ENCODE results near the gene EMX1. TPM values are rescaled to one million over a fixed set of nuclear protein-coding genes. Genes with fewer than 3 reads are reported as not detected.

Gene EMX1
- polyA plus RNA-seq = 0.22 TPM
- long read RNA-seq, donor 1 = 0 reads
- long read RNA-seq, donor 2, partial matches to known transcripts = 0 of 1 reads
- long read RNA-seq, donor 2, other reads (novel, unspliced or antisense) = 0 of 1 reads
- long read RNA-seq, donor 3 = 0 reads
- long read RNA-seq, donor 4 = 0 reads
- long read RNA-seq, donor 5 = 0 reads
- long read RNA-seq, donor 6 = 0 reads
- long read RNA-seq, donor 7, partial matches to known transcripts = 0 of 2 reads
- long read RNA-seq, donor 7, other reads (novel, unspliced or antisense) = 0 of 2 reads
- long read RNA-seq, donor 8 = 0 reads
- long read RNA-seq, donor 9 = 0 reads
- long read RNA-seq, donor 10 = 0 reads
- long read RNA-seq, donor 11 = 0 reads

DNA sequence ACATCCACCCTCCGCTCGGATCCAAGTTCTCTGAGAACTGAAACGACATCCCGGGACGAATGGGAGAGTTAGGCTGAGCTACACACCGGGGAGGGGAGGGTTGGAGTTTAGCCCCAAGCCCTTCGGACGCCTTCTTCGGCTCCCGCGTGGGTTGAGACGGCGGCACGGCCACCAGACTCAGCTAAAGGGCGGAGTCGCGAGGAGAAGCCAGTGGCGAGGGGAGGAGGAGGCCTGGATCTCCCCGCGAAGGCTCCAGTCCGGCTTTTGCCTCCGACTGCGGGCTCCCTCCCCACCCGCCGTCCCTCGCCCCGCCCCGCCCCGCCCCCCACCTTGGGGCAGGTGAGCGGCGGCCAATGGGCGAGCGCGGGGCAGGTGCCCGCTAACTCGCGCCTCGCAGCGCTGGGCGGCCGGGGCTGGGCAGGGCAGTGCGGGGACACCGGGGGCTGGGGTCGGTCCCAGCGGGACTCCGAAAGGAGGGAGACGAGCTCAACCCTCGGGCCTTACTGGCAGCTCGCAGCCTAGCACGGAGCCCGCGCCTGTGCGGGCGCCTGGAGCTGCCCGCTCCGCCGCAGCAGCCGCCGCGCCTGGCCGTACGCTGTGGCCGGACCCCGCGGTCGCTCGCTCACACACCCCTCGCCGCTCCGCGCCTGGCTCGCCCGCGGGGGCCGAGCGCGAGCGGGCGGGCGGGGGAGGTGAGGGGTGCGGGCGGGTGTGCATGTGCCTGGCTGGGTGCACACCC lies at the start of gene EMX1:
EMX1 (plus strand) TSS at position 382 of the 739 bp plus-strand sequence; CDS start at position 716, 334 bp downstream.
- H3K4me3 ChIP-seq (ENCODE audit: low read length) = peak within 1 kb of the TSS; percentile 40
- peak; percentile 54 to 84 for DNase-seq
- H3K27me3 ChIP-seq (ENCODE audit: control insufficient read depth, insufficient read depth, low read length) = peaks cover 92% of the 10 kb centered on the region
- H3K36me3 ChIP-seq (ENCODE audit: control insufficient read depth, insufficient read depth, low read length) = no peaks in the 10 kb centered on the region
- H3K4me1 ChIP-seq (ENCODE audit: control insufficient read depth, insufficient read depth, low read length) = peaks cover 25% of the 10 kb centered on the region
- WGBS (ENCODE audit: insufficient coverage, low lambda C conversion rate) = no CpG with 5 or more reads among the region's 82 CpGs
- peaks cover 20% of the 10 kb centered on the region for H3K9me3 ChIP-seq (ENCODE audit: control insufficient read depth, low read depth, low read length)
- H3K27ac ChIP-seq (ENCODE audit: low read length) = no peak within 1 kb of the TSS

DNA sequence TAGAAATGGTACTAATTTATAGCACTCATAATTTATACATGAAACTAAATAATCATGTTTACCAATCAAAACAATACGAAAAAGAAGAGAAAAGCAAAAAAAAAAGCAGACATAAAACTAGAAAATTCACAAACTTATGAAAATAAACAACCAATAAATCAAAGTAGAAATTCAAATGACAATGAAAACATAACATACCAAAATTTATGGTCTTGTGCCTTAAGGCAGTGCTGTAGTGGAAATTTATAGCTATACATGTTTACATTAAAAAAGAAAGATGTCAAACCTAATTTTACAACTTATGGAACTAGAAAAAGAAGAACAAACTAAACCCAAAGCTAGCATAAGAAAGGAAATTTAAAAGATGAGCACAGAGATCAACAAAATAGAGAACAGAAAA lies 46.3 kb upstream of the EMX1 start:
- H3K9me3 ChIP-seq (ENCODE audit: control insufficient read depth, low read depth, low read length) = peaks cover 2% of the 10 kb centered on the region
- H3K27me3 ChIP-seq (ENCODE audit: control insufficient read depth, insufficient read depth, low read length) = peaks cover 10% of the 10 kb centered on the region
- no peaks in the 10 kb centered on the region for H3K4me1 ChIP-seq (ENCODE audit: control insufficient read depth, insufficient read depth, low read length)
- H3K27ac ChIP-seq (ENCODE audit: low read length) = no peak overlapping the region
- 88% methylated on average over 1 of the region's 1 CpG for WGBS (ENCODE audit: insufficient coverage, low lambda C conversion rate)
- no peak overlapping the region for H3K4me3 ChIP-seq (ENCODE audit: low read length)
- H3K36me3 ChIP-seq (ENCODE audit: control insufficient read depth, insufficient read depth, low read length) = no peaks in the 10 kb centered on the region
- DNase-seq = no peak

GRCh38 chr2:72871880-72872279 lies 45.4 kb upstream of the EMX1 start:
- no peaks in the 10 kb centered on the region for H3K36me3 ChIP-seq (ENCODE audit: control insufficient read depth, insufficient read depth, low read length)
- no peaks in the 10 kb centered on the region for H3K4me1 ChIP-seq (ENCODE audit: control insufficient read depth, insufficient read depth, low read length)
- no peak overlapping the region for H3K4me3 ChIP-seq (ENCODE audit: low read length)
- no peak overlapping the region for H3K27ac ChIP-seq (ENCODE audit: low read length)
- H3K9me3 ChIP-seq (ENCODE audit: control insufficient read depth, low read depth, low read length) = peaks cover 2% of the 10 kb centered on the region
- H3K27me3 ChIP-seq (ENCODE audit: control insufficient read depth, insufficient read depth, low read length) = peaks cover 10% of the 10 kb centered on the region
- DNase-seq = no peak

GRCh38 chr2:72883356-72883962 lies 33.9 kb upstream of the EMX1 start:
- no peaks in the 10 kb centered on the region for H3K36me3 ChIP-seq (ENCODE audit: control insufficient read depth, insufficient read depth, low read length)
- peaks cover 8% of the 10 kb centered on the region for H3K27me3 ChIP-seq (ENCODE audit: control insufficient read depth, insufficient read depth, low read length)
- WGBS (ENCODE audit: insufficient coverage, low lambda C conversion rate) = 29% methylated on average over 1 of the region's 4 CpGs

GRCh38 chr2:72886505-72887031 lies 30.8 kb upstream of the EMX1 start:
- H3K27ac ChIP-seq (ENCODE audit: low read length) = no peak overlapping the region
- DNase-seq = no peak
- H3K4me3 ChIP-seq (ENCODE audit: low read length) = peak overlapping the region; percentile 54
- H3K36me3 ChIP-seq (ENCODE audit: control insufficient read depth, insufficient read depth, low read length) = peaks cover 8% of the 10 kb centered on the region
- no CpG with 5 or more reads among the region's 7 CpGs for WGBS (ENCODE audit: insufficient coverage, low lambda C conversion rate)
- no peaks in the 10 kb centered on the region for H3K9me3 ChIP-seq (ENCODE audit: control insufficient read depth, low read depth, low read length)
- peaks cover 23% of the 10 kb centered on the region for H3K4me1 ChIP-seq (ENCODE audit: control insufficient read depth, insufficient read depth, low read length)
- peaks cover 8% of the 10 kb centered on the region for H3K27me3 ChIP-seq (ENCODE audit: control insufficient read depth, insufficient read depth, low read length)

More at GRCh38 chr2:72883356-72883962, 33.9 kb upstream of the EMX1 start:
- H3K9me3 ChIP-seq (ENCODE audit: control insufficient read depth, low read depth, low read length) = no peaks in the 10 kb centered on the region
- no peak overlapping the region for H3K4me3 ChIP-seq (ENCODE audit: low read length)
- DNase-seq = no peak
- H3K27ac ChIP-seq (ENCODE audit: low read length) = no peak overlapping the region
- H3K4me1 ChIP-seq (ENCODE audit: control insufficient read depth, insufficient read depth, low read length) = peaks cover 15% of the 10 kb centered on the region

- H3K4me3 ChIP-seq (ENCODE audit: low read length) = peak within 1 kb of the TSS; percentile 54
- H3K9me3 ChIP-seq (ENCODE audit: control insufficient read depth, low read depth, low read length) = no peaks in the 10 kb centered on the region
- peaks cover 23% of the 10 kb centered on the region for H3K4me1 ChIP-seq (ENCODE audit: control insufficient read depth, insufficient read depth, low read length)
- H3K36me3 ChIP-seq (ENCODE audit: control insufficient read depth, insufficient read depth, low read length) = peaks cover 14% of the 10 kb centered on the region
- DNase-seq = peak; percentile 46 to 81
- no CpG with 5 or more reads among the region's 76 CpGs for WGBS (ENCODE audit: insufficient coverage, low lambda C conversion rate)
- H3K27me3 ChIP-seq (ENCODE audit: control insufficient read depth, insufficient read depth, low read length) = peaks cover 8% of the 10 kb centered on the region
- H3K27ac ChIP-seq (ENCODE audit: low read length) = peak within 1 kb of the TSS; percentile 72
These were observed 30.1 kb upstream of the EMX1 start, which contains the start of gene SPR for GRCh38 chr2:72887032-72887739. SPR (plus strand) TSS chr2:72887408; CDS start chr2:72887433, 25 bp downstream.

GRCh38 chr2:72887740-72888437 lies 29.4 kb upstream of the EMX1 start:
- peak; percentile 68 to 83 for DNase-seq
- peak overlapping the region; percentile 72 for H3K27ac ChIP-seq (ENCODE audit: low read length)
- peaks cover 8% of the 10 kb centered on the region for H3K27me3 ChIP-seq (ENCODE audit: control insufficient read depth, insufficient read depth, low read length)
- peaks cover 23% of the 10 kb centered on the region for H3K4me1 ChIP-seq (ENCODE audit: control insufficient read depth, insufficient read depth, low read length)
- peak overlapping the region; percentile 54 for H3K4me3 ChIP-seq (ENCODE audit: low read length)
- WGBS (ENCODE audit: insufficient coverage, low lambda C conversion rate) = no CpG with 5 or more reads among the region's 21 CpGs
- H3K36me3 ChIP-seq (ENCODE audit: control insufficient read depth, insufficient read depth, low read length) = peaks cover 14% of the 10 kb centered on the region
- H3K9me3 ChIP-seq (ENCODE audit: control insufficient read depth, low read depth, low read length) = no peaks in the 10 kb centered on the region

- WGBS (ENCODE audit: insufficient coverage, low lambda C conversion rate) = no CpG with 5 or more reads among the region's 11 CpGs
These were observed 28.7 kb upstream of the EMX1 start for GRCh38 chr2:72888438-72889202.

DNA sequence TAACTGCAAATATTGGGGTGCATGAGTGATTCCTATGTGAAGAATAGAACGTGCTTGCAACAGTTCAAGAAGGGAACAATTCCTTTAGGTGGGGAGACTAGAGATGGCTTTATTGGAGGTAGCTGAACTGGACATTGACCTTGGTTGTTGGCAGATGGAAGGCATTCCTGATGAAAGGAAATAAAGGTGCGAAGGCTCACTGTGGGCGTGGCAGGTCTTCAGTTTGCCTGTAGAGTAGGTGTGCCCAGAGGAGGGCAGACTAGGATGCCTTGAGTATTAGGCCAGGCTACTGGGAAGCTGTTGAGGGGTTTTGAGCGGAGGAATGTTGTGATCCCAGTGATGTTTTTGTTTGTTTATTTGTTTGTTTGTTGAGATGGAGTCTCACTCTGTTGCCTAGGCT lies 27.3 kb upstream of the EMX1 start:
- DNase-seq = no peak
- no CpG with 5 or more reads among the region's 4 CpGs for WGBS (ENCODE audit: insufficient coverage, low lambda C conversion rate)
- H3K36me3 ChIP-seq (ENCODE audit: control insufficient read depth, insufficient read depth, low read length) = peaks cover 14% of the 10 kb centered on the region
- no peak overlapping the region for H3K4me3 ChIP-seq (ENCODE audit: low read length)
- peaks cover 19% of the 10 kb centered on the region for H3K27me3 ChIP-seq (ENCODE audit: control insufficient read depth, insufficient read depth, low read length)
- no peak overlapping the region for H3K27ac ChIP-seq (ENCODE audit: low read length)
- H3K4me1 ChIP-seq (ENCODE audit: control insufficient read depth, insufficient read depth, low read length) = peaks cover 23% of the 10 kb centered on the region
- H3K9me3 ChIP-seq (ENCODE audit: control insufficient read depth, low read depth, low read length) = no peaks in the 10 kb centered on the region

More at GRCh38 chr2:72888438-72889202, 28.7 kb upstream of the EMX1 start:
- peak overlapping the region; percentile 54 for H3K4me3 ChIP-seq (ENCODE audit: low read length)
- DNase-seq = no peak
- no peak overlapping the region for H3K27ac ChIP-seq (ENCODE audit: low read length)
- H3K27me3 ChIP-seq (ENCODE audit: control insufficient read depth, insufficient read depth, low read length) = peaks cover 8% of the 10 kb centered on the region
- H3K9me3 ChIP-seq (ENCODE audit: control insufficient read depth, low read depth, low read length) = no peaks in the 10 kb centered on the region
- peaks cover 23% of the 10 kb centered on the region for H3K4me1 ChIP-seq (ENCODE audit: control insufficient read depth, insufficient read depth, low read length)
- peaks cover 14% of the 10 kb centered on the region for H3K36me3 ChIP-seq (ENCODE audit: control insufficient read depth, insufficient read depth, low read length)
